Measurements from ENCODE around the gene AARS2. TPM values are rescaled to one million over a fixed set of nuclear protein-coding genes. Genes with fewer than 3 reads are reported as not detected.
A peak's percentile ranks its signal among the peaks of the same experiment; 100 is the strongest.

Gene AARS2
- total RNA-seq, 4 donors from 2014 or later, result 14.2 to 23.1 (median 17.7) TPM

DNA sequence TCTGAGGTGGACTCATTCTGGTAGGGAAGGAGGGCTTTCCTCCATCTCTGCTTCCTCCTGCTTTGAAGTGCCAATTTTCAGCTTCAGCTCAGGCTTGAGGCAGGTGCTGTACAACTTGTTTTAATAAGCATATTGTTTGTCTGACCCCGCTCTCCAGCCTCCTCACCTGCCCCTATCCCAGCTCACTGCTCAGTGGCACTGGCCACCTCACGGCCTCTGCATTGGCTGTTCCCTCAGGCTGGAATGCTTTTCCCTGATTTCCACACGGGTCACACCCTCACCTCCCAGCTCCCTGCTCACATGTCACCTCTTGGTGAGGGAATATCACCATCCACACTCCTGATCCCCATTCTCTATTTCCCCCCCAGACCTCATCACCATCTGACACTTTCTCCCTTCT lies 14.3 kb downstream of the AARS2 start:
- DNase-seq (ENCODE audit: low spot score in 2 of 2), result no peak
- TF ChIP-seq, protein P1, sequence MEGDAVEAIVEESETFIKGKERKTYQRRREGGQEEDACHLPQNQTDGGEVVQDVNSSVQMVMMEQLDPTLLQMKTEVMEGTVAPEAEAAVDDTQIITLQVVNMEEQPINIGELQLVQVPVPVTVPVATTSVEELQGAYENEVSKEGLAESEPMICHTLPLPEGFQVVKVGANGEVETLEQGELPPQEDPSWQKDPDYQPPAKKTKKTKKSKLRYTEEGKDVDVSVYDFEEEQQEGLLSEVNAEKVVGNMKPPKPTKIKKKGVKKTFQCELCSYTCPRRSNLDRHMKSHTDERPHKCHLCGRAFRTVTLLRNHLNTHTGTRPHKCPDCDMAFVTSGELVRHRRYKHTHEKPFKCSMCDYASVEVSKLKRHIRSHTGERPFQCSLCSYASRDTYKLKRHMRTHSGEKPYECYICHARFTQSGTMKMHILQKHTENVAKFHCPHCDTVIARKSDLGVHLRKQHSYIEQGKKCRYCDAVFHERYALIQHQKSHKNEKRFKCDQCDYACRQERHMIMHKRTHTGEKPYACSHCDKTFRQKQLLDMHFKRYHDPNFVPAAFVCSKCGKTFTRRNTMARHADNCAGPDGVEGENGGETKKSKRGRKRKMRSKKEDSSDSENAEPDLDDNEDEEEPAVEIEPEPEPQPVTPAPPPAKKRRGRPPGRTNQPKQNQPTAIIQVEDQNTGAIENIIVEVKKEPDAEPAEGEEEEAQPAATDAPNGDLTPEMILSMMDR (IDR thresholded peaks at IDR 0.05), result no peak
- TF ChIP-seq POLR2A (IDR thresholded peaks at IDR 0.05) (no peak), EP300 (IDR thresholded peaks at IDR 0.05) (no peak)
- peaks cover 0 to 44% (median 22%) of the 10 kb centered on the region in 3 donors for H3K36me3 ChIP-seq
- H3K27me3 ChIP-seq, result peaks cover 2 to 39% of the 10 kb centered on the region in 2 donors
- H3K9me3 ChIP-seq, result no peaks in the 10 kb centered on the region
- WGBS, 2 donors, result 80 to 87% methylated on average over 3 of the region's 3 CpGs
- peaks cover 0 to 17% (median 11%) of the 10 kb centered on the region in 4 donors for H3K4me1 ChIP-seq
- no peak overlapping the region for H3K27ac ChIP-seq
- H3K4me3 ChIP-seq, result no peak overlapping the region

DNA sequence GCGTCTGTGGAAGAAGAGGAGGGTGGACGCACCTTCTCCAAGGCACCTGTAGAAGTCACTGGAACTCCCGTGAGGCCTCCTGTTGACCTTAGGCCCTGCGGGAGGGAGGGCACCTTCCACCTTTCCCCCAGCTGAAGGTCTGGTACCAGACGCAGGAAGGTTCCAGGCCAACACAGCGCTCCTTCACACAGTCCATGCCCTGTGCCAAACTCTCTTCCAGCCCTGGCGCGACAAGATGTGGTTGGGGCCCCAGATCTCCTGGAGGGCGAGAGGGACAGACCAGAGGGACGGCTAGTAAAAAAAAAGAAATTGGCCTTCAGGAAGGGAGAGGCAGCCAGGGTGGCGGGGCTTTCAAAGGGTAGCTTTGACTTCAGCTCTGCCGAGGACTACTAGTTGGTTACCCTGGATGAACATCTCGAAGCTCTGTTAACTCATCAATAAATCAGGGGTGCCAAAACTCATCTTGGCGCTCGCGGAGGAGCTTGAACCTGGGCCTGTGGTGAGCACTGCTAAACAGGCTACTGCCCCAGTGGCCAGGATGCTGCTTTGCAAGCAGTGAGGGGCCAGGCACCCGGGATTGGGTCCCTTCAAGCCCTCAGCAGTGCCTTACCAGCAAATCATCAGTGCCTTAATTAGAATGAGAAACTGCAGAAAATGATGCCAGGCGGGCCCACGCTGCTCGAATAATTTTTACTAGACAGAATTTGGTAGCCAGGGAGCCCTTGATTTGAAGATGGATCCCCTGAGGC lies 14.9 kb downstream of the AARS2 start:
- Histone ChIP-seq H3K36me3 (peaks cover 0 to 38% (median 16%) of the 10 kb centered on the region in 3 donors), H3K27me3 (peaks cover 2 to 45% of the 10 kb centered on the region in 2 donors), H3K9me3 (no peaks in the 10 kb centered on the region), H3K4me3 (no peak overlapping the region), H3K27ac (no peak overlapping the region), H3K4me1 (peaks cover 0 to 17% (median 11%) of the 10 kb centered on the region in 4 donors)
- WGBS, 2 donors, result 38 to 46% methylated on average over 19 to 20 of the region's 20 CpGs
- TF ChIP-seq EP300 (IDR thresholded peaks at IDR 0.05) (no peak), POLR2A (IDR thresholded peaks at IDR 0.05) (no peak)
- TF ChIP-seq, protein P1 (IDR thresholded peaks at IDR 0.05), result no peak
- DNase-seq (ENCODE audit: low spot score in 2 of 2), result no peak

DNA sequence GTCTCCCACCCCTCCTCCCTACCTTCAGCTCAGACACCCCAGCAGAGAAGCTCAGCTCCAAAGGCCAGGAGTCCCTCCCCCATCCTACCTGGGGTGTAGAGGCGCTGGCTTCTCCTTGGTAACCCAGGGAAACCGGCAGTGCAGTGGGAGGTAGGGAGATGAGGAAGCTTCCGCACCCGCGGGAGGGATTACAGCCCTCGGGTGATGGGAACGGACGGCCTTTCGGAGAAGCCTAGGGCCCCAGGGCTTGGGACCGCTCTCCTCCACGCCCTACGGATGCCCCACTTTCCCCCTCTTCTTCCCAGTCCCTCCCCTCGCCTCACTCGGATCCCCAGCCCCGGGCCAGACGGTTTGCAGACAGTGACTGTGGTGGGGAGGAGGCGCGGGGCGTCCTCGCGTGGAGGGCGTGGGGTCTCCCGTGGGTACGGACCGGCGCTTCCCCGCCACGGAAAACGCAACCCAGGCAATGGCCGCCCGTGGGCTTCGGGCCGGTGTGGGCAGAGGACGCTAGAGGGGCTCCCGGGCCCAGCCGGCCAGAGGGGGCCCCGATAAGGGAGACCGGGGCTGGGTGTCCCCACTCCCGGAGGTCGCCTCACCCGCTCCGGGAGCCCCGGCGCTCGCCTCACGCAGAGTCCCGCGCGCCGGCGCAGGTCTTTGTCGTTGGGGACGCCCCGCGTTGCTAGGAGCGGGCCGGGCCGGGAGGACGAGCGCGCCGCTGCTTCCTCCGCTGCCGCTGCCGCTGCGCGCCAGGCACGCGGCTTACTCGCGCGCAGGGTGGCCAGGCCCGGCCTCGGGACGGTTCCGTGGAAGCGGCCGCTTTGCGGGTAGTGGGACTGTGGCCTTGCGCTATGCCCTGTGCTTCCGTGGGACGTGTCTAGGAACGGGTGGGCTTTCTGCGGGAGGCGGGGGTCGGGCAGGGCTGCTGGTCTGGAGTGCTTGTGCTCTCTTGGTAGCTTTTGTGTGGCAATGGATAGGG lies 15.8 kb downstream of the AARS2 start:
- Histone ChIP-seq H3K9me3 (no peaks in the 10 kb centered on the region), H3K27ac (no peak overlapping the region), H3K27me3 (peaks cover 2 to 51% of the 10 kb centered on the region in 2 donors), H3K4me1 (peaks cover 0 to 17% (median 11%) of the 10 kb centered on the region in 4 donors), H3K36me3 (peaks cover 0 to 29% (median 12%) of the 10 kb centered on the region in 3 donors), H3K4me3 (peak overlapping the region; percentile 29 to 57 (median 37))
- TF ChIP-seq, protein P1 (IDR thresholded peaks at IDR 0.05), result no peak
- no peak for TF ChIP-seq POLR2A (IDR thresholded peaks at IDR 0.05)
- no peak for TF ChIP-seq EP300 (IDR thresholded peaks at IDR 0.05)
- 1% methylated on average over 24 to 59 of the region's 86 CpGs for WGBS, 2 donors
- no peak for DNase-seq (ENCODE audit: low spot score in 2 of 2)

DNA sequence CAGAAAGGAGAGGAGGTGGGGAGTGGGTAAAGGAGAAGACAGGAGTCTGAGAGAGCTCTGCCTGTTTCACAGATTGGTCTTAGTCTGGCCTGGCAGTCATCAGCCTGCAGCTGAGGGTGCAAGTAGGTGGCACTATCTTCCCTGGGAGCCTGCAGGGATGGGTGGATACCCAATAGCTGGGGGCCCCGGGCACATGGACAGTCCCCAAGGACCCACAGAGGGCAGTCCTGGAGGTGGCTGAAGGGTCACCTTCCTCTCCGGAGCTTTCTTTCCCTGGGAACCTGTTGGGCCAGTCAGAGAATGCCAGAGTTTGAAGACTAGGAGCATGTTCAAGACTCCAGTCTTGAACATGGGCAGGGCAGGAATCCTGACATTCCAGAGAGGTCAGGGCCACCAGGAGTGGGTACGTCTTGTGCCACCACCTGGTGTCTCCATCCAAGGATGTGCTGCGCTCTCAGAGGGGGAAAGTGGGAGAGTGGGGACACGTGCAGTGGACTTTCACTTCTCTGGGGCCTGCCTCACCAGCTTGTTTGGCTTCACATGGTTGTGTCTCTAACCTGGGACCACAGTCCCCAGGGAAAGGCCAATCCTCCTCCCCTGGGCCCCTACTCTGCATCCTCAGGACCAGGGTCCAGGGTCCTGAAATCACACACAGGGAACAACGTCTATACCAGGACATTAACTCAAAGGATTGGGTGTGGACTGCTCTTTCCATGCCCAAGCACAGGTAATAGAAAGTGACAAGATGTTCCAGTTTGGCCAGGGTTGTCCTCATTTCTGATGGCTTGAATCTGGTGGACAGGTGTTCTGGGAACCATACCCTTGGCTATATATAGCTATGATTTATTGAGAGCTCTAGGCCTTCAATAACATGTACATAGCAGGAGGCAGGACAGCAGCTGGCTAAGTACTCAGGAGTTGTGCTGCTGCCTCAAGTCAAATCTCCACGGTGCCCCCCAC lies 18.0 kb downstream of the AARS2 start:
- Histone ChIP-seq H3K4me3 (no peak overlapping the region), H3K4me1 (peaks cover 0 to 17% (median 11%) of the 10 kb centered on the region in 4 donors), H3K36me3 (peaks cover 0 to 7% (median 0%) of the 10 kb centered on the region in 3 donors), H3K9me3 (no peaks in the 10 kb centered on the region), H3K27me3 (peaks cover 2 to 73% of the 10 kb centered on the region in 2 donors), H3K27ac (no peak overlapping the region)
- no peak for TF ChIP-seq POLR2A (IDR thresholded peaks at IDR 0.05)
- no peak for TF ChIP-seq EP300 (IDR thresholded peaks at IDR 0.05)
- TF ChIP-seq, protein P1 (IDR thresholded peaks at IDR 0.05), result no peak
- no peak for DNase-seq (ENCODE audit: low spot score in 2 of 2)
- 65 to 69% methylated on average over 7 of the region's 7 CpGs for WGBS, 2 donors
